Activated naive CD8-positive, alpha-beta T cell treated with anti-CD3 and anti-CD28 coated beads, Interleukin-2, amount 50 U/mL, for 24 hours (primary cell): ENCODE data around the gene RHOF.
A peak's percentile ranks its signal among the peaks of the same experiment; 100 is the strongest.

ENCODE experiments used
- ATAC-seq: fragments of 150-1000 bp; cut with Tn5 transposase; one replicate; pipeline ENCODE4 v1.10.0; 2021
- DNase-seq: peaks from one replicate; pipeline ENCODE4 v3.0.0; 2021
- H3K27ac Mint-ChIP-seq: one replicate; pipeline ENCODE4 v1.8.0; 2021; ENCODE audit warnings: mild to moderate bottlenecking, mixed read lengths
- H3K27me3 Mint-ChIP-seq: one replicate; pipeline ENCODE4 v1.8.0; 2021; ENCODE audit warnings: mixed read lengths
- H3K36me3 Mint-ChIP-seq: one replicate; pipeline ENCODE4 v1.8.0; 2021; ENCODE audit warnings: low read depth, mixed read lengths
- H3K4me1 Mint-ChIP-seq: one replicate; pipeline ENCODE4 v1.8.0; 2021; ENCODE audit warnings: mixed read lengths
- H3K4me3 Mint-ChIP-seq: one replicate; pipeline ENCODE4 v1.8.0; 2021; ENCODE audit warnings: mild to moderate bottlenecking, moderate library complexity, mixed read lengths
- H3K9me3 Mint-ChIP-seq: one replicate; pipeline ENCODE4 v1.8.0; 2021; ENCODE audit warnings: mixed read lengths

The RHOF gene

DNA sequence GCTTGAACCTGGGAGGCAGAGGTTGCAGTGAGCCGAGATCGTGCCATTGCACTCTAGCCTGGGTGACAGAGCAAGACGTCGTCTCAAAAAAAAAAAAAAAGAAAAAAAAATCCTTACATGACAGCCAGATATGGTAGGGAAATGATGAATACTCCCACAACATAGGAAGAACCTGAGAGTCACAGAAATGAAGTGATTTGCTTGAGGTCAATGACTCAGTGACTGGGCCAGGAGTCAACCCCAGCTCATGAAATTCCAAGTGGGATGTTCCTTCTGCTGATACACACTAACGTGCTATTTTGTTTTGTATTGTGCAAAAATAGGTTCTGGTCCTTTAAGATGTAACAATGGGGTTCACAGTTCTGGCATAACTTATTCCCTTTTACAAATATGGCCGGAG is 9.0 kb downstream of the RHOF start:
- ATAC-seq, result peak; percentile 11

DNA sequence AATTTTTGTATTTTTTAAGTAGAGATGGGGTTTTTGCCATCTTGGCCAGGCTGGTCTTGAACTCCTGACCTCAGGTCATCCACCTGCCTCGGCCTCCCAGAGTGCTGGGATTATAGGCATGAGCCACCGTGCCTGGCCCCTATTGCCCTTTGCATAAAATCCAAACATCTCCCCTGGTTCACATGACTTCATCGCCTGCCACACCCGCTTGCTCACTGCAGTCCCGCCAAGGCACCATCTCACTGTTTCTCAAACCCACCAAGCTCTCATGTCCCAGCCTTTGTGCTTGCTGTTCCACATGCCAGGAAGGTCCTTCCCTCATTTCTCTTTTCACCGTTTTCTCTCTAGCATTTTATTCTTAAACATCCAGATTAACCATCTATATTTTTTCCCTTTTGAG is 9.7 kb downstream of the RHOF start:
- Mint-ChIP-seq H3K27me3 (no peaks in the 10 kb centered on the region), H3K9me3 (no peaks in the 10 kb centered on the region), H3K4me3 (peak overlapping the region; percentile 63), H3K27ac (peak overlapping the region; percentile 95), H3K36me3 (peaks cover 51% of the 10 kb centered on the region), H3K4me1 (peaks cover 87% of the 10 kb centered on the region)
- no peak for DNase-seq
- ATAC-seq, result no peak

More for the DNA sequence above, 9.0 kb downstream of the RHOF start:
- DNase-seq, result no peak
- Mint-ChIP-seq H3K27ac (peak overlapping the region; percentile 95), H3K36me3 (peaks cover 44% of the 10 kb centered on the region), H3K27me3 (no peaks in the 10 kb centered on the region), H3K4me3 (peak overlapping the region; percentile 63), H3K9me3 (no peaks in the 10 kb centered on the region), H3K4me1 (peaks cover 89% of the 10 kb centered on the region)

DNA sequence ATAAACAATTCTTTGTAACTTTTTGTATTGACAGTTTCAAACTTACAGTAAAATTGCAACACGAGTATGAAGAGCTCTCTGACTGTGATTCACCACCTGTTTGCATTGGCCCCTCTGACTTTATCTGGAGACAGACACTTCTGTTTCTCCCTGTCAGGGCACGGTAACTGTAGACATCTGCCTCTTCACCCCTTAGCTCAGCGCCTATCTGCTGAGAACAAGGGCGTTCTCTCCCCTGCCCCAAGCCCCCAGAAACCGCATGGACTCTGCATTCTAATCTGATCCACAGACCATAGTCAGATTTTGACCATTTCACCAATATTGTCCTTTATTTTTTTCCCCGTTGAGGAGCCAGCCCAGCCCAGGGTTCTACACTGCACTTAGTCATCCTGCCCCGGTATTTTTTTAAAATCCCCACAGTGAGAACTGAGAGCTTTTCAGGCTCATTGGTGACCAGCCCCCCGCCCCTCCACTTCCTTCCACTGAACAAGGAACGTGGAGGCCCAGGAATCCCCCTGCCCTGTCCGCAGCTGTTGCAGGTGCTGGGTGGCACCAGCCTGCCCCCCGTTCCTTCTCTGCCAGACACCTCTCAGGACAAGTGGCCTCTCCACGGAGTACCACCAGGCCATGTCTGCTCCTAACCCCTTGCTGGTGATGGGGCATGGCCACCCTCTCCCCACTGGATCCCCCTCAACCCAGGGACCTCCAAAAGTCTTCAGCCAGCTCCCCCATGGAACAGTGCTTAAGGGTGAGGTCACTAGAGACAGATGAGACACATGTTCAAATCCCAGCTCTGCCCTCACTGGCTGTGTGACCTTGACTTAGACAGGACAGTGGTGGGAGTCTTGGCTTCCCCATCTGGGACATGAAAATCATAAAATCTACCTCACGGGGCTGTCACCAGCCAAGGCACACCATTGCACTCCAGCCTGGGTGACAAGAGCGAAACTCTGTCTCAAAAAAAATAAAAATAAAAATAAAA is 11.2 kb downstream of the RHOF start:
- Mint-ChIP-seq H3K27ac (peak overlapping the region; percentile 95), H3K36me3 (peaks cover 49% of the 10 kb centered on the region), H3K27me3 (no peaks in the 10 kb centered on the region), H3K4me1 (peaks cover 75% of the 10 kb centered on the region), H3K4me3 (peak overlapping the region; percentile 70), H3K9me3 (no peaks in the 10 kb centered on the region)
- DNase-seq, result peak; percentile 74
- peak; percentile 76 for ATAC-seq

DNA sequence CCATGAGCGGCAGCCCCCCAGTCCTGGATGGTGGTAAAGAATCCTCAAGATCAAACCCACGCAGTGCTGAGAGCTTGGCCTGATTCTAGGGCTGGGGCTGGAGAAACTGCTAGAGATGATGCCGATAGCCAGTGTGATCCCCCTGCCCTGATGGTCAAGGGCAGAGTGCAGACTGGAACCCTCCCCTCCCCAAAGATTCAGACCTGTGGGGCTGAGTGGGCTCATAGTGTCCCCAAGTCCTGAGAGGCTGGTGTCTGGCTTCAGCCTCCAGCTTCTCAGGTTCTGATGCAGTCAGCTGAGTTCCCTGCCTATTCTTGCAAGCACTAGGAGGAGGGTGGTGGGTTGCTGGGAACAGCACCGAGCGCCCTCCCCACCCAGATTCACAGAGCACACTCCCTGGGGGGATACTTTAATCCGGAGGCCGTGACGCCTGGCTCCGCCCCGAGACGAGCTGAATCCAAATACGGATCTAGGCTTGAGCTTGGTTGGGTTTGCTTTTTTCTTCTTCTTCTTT is 11.9 kb downstream of the RHOF start:
- H3K9me3 Mint-ChIP-seq, result no peaks in the 10 kb centered on the region
- ATAC-seq (no peak), DNase-seq (no peak)
- H3K4me3 Mint-ChIP-seq, result peak overlapping the region; percentile 70
- peaks cover 67% of the 10 kb centered on the region for H3K4me1 Mint-ChIP-seq
- peak overlapping the region; percentile 95 for H3K27ac Mint-ChIP-seq
- H3K36me3 Mint-ChIP-seq, result peaks cover 41% of the 10 kb centered on the region
- H3K27me3 Mint-ChIP-seq, result no peaks in the 10 kb centered on the region

DNA sequence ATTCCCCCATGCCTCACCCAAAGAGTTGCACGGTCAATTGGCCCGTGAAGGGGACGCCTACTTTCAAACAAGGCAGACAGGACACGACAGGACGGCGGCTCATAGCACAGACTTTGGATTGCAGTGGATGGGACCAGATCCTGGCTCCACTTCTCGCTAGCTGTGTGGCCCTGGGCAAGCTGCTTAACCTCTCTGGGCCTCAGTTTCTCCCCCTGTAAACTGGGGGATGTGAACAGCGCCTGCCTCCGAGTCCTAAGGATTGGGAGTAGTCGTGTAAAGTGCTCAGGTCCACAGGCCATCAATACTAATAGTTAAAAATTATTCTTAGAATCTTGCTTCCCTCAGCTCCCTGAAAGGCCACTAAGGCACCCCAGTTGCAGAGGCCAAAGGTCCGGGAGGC is 13.1 kb downstream of the RHOF start:
- Mint-ChIP-seq H3K27ac (peak overlapping the region; percentile 95), H3K27me3 (no peaks in the 10 kb centered on the region), H3K9me3 (no peaks in the 10 kb centered on the region), H3K4me1 (peaks cover 61% of the 10 kb centered on the region), H3K4me3 (no peak overlapping the region), H3K36me3 (peaks cover 39% of the 10 kb centered on the region)
- DNase-seq (no peak), ATAC-seq (no peak)

DNA sequence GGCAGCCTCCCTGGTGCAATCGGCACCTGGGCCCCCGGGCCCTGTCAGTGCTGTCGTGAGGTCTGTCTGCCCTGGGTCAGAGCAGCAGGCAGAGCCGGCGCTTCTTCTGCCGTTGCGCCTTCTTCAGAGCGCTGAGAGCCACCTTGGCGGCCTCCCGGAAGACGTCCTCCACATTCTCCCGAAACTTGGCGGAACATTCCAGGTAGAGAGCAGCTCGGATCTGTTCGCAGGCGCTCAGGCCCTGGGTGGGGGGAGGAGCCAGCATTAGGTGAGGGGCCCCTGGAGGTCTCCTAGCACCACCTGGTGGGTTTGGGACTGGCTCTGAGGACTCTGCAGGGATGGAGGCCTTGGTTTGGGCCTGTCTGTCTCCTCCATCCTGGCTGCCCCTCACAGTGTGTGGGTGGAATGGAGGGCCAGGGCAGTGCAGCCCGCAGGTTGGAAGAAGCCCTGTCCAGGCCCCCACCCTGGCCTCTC is 14.0 kb downstream of the RHOF start:
- Mint-ChIP-seq H3K9me3 (no peaks in the 10 kb centered on the region), H3K4me3 (no peak overlapping the region), H3K4me1 (peaks cover 52% of the 10 kb centered on the region), H3K36me3 (peaks cover 34% of the 10 kb centered on the region), H3K27ac (peak overlapping the region; percentile 27), H3K27me3 (no peaks in the 10 kb centered on the region)
- no peak for DNase-seq
- no peak for ATAC-seq

DNA sequence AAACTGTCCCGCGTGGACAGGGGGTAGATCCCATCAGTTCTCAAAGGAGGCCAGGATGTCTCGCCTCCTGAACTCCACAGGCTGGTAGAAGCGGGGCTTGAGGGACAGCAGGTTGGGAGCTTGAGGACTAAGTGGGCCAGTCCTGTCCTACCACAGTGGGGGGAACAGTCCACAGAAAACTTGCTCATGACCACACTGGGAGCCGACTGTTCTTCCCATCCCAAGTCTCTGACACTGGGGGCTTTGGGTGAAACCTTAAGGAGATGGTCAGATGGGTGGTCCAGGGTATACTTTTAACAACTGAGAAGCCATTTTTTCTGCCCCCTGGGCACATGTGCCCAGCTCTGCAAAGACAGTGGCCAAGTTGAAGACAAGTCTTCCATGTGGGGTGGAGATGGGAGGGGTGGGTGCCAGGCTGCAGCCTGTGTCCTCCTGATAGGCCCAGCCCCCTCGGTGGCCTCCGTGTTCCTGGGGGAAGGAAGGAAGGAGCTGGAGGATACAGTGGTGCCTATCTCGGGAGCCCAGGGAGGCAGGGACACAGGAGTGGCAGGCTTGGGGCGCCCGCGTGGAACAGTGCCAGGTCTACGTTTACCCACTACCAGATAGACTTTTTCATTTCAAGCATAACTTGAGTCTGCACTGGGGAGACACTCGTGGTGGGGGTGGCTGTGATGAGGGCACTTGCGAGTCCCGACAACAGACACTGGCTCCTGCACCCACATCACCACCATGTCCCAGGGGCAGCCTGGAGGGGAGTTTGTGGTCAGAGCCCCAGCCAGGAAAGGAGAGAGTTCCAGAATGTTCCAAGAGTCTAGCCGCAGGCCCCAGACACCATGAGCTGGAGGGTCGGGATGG is 14.7 kb downstream of the RHOF start:
- DNase-seq, result no peak
- Mint-ChIP-seq H3K9me3 (no peaks in the 10 kb centered on the region), H3K4me3 (peak overlapping the region; percentile 34), H3K27ac (peak overlapping the region; percentile 68), H3K36me3 (peaks cover 31% of the 10 kb centered on the region), H3K27me3 (no peaks in the 10 kb centered on the region), H3K4me1 (peaks cover 45% of the 10 kb centered on the region)
- ATAC-seq, result no peak

DNA sequence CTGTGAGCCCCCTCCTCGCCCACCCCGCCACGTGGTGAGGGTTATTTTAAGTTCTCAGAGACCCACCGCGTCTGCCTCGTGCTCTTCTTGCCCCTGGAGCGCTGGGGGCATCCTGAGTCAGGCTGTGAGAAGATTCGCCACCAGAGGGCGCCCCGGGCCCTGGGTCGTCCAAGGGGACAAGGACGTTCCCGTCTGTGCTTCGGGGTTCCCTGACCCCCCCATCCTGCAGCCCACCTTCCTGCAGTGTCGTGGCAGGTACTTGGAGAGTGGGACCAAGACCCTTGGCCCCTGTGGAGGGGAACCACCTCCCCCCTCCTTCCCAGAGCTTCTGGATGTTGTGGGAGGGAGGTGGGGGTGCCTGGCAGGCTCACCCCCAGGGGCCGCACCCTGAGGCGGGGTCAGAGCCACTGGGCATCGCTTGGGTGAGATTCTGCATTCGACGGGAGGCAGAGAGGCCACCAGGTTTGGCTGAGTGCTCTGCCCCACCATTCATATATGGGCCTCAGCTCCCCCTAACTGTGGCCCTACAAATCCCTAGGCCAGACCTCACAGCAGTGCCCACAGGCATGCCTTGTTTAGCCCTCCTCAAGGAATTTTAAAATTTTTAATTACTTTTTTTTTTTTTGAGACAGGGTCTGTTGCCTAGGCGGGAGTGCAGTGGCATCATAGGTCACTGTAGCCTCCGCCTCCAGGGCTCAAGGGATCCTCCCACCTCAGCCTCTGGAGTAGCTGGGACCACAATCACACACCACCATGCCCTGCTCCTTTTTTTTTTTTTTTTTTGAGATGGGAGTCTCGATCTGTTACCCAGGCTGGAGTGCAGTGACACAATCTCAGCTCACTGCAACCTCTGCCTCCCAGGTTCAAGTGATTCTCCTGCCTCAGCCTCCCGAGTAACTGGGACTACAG is 17.0 kb downstream of the RHOF start:
- Mint-ChIP-seq H3K4me3 (no peak overlapping the region), H3K4me1 (peaks cover 28% of the 10 kb centered on the region), H3K27me3 (no peaks in the 10 kb centered on the region), H3K36me3 (peaks cover 22% of the 10 kb centered on the region), H3K9me3 (no peaks in the 10 kb centered on the region), H3K27ac (peak overlapping the region; percentile 49)
- DNase-seq (peak; percentile 96), ATAC-seq (peak; percentile 62)

DNA sequence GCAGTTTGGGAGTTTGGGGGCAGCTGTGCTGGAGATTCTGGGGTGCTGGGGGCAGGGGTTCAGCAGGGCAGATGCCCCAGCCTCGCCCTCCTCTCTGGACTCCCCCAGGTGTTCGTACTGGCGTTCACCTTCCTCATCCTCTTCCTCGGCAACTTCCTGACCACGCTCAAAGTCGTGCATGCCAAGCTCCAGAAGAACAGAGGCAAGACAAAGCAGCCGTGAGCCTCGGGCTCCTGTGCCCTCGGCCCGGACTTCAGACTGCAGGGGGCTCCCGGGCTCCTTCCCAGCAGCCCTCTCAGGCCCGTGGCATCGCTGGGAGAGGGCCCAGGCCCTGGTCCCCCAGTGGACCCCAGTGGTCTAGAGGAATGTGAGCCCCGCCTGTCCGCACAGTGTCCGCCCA is 18.0 kb downstream of the RHOF start:
- no peak for DNase-seq
- Mint-ChIP-seq H3K27me3 (no peaks in the 10 kb centered on the region), H3K27ac (no peak overlapping the region)

DNA sequence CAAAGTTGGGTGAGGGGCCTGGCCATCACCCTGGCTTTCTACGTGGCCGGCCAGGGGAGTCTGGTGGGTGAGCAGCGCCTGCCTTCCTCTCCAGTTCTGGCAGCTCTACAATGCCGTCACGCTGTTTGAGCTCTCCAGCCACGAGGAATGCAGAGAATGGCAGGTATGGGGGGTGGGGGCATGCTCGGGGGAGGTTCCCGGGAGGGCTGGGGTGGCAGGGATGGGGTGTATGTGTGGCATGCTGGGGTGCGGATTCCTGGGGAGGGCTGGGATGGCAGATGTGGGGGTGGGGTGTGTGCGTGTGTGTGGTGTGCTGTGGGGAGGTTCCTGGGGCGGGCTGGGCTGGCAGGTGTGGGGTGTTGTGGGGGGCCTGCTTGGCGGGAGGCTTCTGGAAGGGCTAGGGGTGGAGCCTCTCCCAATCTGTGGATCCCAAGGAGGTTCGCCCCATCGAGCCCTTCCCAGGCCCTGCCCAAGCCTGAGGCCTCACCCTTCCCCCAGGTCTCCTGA is 18.5 kb downstream of the RHOF start:
- Mint-ChIP-seq H3K4me1 (peaks cover 17% of the 10 kb centered on the region), H3K4me3 (no peak overlapping the region), H3K9me3 (no peaks in the 10 kb centered on the region), H3K36me3 (peaks cover 13% of the 10 kb centered on the region), H3K27ac (no peak overlapping the region), H3K27me3 (no peaks in the 10 kb centered on the region)
- ATAC-seq (no peak), DNase-seq (no peak)

More for the DNA sequence above, 18.0 kb downstream of the RHOF start:
- no peak overlapping the region for H3K4me3 Mint-ChIP-seq
- no peaks in the 10 kb centered on the region for H3K9me3 Mint-ChIP-seq
- peaks cover 20% of the 10 kb centered on the region for H3K4me1 Mint-ChIP-seq
- peaks cover 17% of the 10 kb centered on the region for H3K36me3 Mint-ChIP-seq
- ATAC-seq, result no peak

DNA sequence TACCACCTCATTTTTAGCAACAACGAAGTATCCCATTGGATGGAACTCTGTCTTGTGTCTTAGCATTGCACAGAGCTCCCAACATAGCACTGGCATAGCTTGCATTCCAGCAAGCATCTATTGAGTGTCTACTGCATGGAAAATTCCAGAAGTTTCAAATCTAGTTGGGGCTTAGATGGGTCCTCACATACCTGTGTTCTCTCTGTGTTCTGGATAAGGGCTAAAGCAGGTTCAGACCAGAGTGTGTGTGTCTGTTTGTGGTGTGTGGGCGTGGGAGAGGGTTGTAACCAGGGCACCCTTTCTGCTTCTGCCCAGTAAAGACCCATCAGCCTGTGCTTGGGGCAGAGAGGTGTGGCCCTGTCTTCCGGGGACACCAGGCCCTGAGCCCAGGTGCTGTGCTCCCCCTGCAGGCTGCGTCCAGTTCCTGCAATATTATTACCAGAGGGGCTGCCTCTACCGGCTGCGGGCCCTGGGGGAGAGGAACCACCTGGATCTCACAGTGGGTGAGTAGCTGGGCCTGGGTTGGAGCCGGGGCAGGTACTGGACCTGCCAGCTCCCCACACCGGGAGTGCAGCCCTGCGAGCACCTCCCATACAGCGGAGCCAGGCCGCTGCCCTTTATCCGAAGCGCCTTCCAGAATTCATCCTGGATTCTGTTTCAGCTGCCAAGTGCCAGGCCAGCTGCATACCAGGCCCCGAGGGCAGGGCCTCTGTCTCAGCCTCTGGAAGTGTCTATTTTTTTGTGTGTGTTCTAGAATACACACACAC is 20.3 kb downstream of the RHOF start:
- ATAC-seq (peak; percentile 81), DNase-seq (peak; percentile 82)
- Mint-ChIP-seq H3K9me3 (no peaks in the 10 kb centered on the region), H3K27ac (no peak overlapping the region), H3K27me3 (no peaks in the 10 kb centered on the region), H3K4me3 (no peak overlapping the region), H3K36me3 (no peaks in the 10 kb centered on the region), H3K4me1 (peaks cover 11% of the 10 kb centered on the region)

DNA sequence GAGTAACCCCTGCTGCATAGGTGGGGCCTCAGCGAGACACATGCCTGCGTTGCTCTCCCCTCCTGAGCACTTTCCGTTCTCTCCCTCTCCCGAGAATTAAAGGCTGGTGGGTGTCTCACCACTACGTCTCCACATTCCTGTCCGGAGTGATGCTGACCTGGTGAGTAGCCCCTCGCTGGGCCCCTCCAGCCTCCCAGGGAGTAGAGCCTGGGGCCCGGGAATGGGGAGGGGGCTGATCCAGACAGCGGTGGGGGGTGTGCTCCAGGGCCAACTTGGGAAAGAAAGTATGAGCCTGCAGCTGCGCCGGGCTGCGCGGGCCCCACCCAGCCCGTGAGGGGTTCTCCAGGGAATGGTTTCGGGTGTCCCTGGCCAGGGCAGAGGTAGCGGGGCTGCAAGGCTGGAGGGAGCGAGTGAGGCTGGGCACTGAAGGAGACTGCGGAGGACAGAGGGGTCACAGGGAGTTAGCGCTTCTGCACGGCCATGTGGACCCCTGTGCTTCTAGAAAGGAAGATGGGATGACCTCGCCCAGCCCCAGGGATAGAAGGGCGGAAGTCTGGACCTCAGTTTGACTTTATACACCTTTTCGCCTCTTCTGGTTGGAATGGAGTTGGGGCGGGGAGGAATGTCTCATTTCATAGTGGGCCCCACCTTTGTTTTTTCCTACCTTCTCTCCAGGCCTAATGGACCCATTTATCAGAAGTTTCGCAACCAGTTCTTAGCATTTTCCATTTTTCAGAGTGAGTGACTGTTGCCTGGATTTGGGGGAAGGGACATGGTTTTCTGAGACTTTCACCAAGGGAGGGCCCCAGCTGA is 22.5 kb downstream of the RHOF start:
- Mint-ChIP-seq H3K4me3 (no peak overlapping the region), H3K9me3 (no peaks in the 10 kb centered on the region), H3K36me3 (no peaks in the 10 kb centered on the region), H3K27me3 (no peaks in the 10 kb centered on the region), H3K4me1 (peaks cover 7% of the 10 kb centered on the region), H3K27ac (no peak overlapping the region)
- ATAC-seq (no peak), DNase-seq (no peak)
